IMR-90 (cell line): ENCODE results near the gene HAND2. TPM values are rescaled to one million over a fixed set of nuclear protein-coding genes. Genes with fewer than 3 reads are reported as not detected.

Source experiments
- ATAC-seq: fragments of 200-7000 bp; cut with Tn5 transposase; 2 replicates; pipeline ENCODE4 v1.9.1; 2020; ENCODE audit warnings: low read depth, mild to moderate bottlenecking, moderate library complexity
- BruUV-seq: library from RNA; stranded (reverse); fragments of 400-500 nt; replicated peaks from 2 replicates; lab custom pipeline; 2021; lab: Mats Ljungman, UMichigan
- CTCF ChIA-PET: fragments of 300-600 bp; formaldehyde crosslinking; extraction: SDS; loops from one replicate; lab custom pipeline; 2021; ENCODE audit warnings: antibody characterized with exemption; lab: Yijun Ruan, JAX
- POLR2A ChIA-PET: fragments of 300-600 bp; sonication (Branson Sonifier 250); formaldehyde crosslinking; loops from one replicate; lab custom pipeline; 2022; ENCODE audit warnings: antibody characterized with exemption; ENCODE audit not compliant: unreplicated experiment; lab: Charles Lee
- DNase-seq: peaks from one replicate; pipeline ENCODE4 v3.0.0; 2013
- H2AFZ ChIP-seq: replicated peaks from 2 replicates; pipeline ENCODE3; 2013; ENCODE audit warnings: low read length, mild to moderate bottlenecking; ENCODE audit not compliant: poor library complexity
- H2AK5ac ChIP-seq: 2 replicates; pipeline ENCODE4 v1.6.1; 2013; ENCODE audit warnings: low read depth, low read length, inconsistent platforms
- H2AK9ac ChIP-seq: replicated peaks from 2 replicates; pipeline ENCODE3; 2013; ENCODE audit warnings: mild to moderate bottlenecking, low read depth, low read length, moderate library complexity; ENCODE audit not compliant: poor library complexity
- H2BK120ac ChIP-seq: 2 replicates; pipeline ENCODE4 v1.6.1; 2013; ENCODE audit warnings: low read depth, low read length, inconsistent platforms
- H2BK15ac ChIP-seq: 3 replicates; pipeline ENCODE4 v1.6.1; 2013; ENCODE audit warnings: low read depth, low read length, inconsistent platforms
- H2BK20ac ChIP-seq: 2 replicates; pipeline ENCODE4 v1.6.1; 2013; ENCODE audit warnings: low read depth, mild to moderate bottlenecking, inconsistent platforms, low read length, moderate library complexity
- H2BK5ac ChIP-seq: 2 replicates; pipeline ENCODE4 v1.6.1; 2013; ENCODE audit warnings: mild to moderate bottlenecking, low read depth, low read length, inconsistent platforms; ENCODE audit not compliant: poor library complexity, severe bottlenecking
- H3K14ac ChIP-seq: replicated peaks from 2 replicates; pipeline ENCODE4 v1.6.1; 2013; ENCODE audit warnings: low read depth, low read length, inconsistent platforms
- H3K18ac ChIP-seq: 2 replicates; pipeline ENCODE4 v1.6.1; 2013; ENCODE audit warnings: low read depth, low read length, control low read depth
- H3K23ac ChIP-seq: 2 replicates; pipeline ENCODE4 v1.6.1; 2013; ENCODE audit warnings: low read depth, low read length, inconsistent platforms
- H3K27ac ChIP-seq: 2 replicates; pipeline ENCODE4 v1.5.1; 2013; ENCODE audit warnings: mild to moderate bottlenecking, control low read depth, low read length; ENCODE audit not compliant: insufficient read depth
- H3K27me3 ChIP-seq: 2 replicates; pipeline ENCODE4 v1.6.1; 2013; ENCODE audit warnings: low read length; ENCODE audit not compliant: control insufficient read depth, insufficient read depth
- H3K36me3 ChIP-seq: 2 replicates; pipeline ENCODE4 v1.6.1; 2013; ENCODE audit warnings: low read length, mixed read lengths; ENCODE audit not compliant: control insufficient read depth, insufficient read depth
- H3K4ac ChIP-seq: 2 replicates; pipeline ENCODE4 v1.6.1; 2013; ENCODE audit warnings: low read depth, low read length, inconsistent platforms
- H3K4me1 ChIP-seq: 2 replicates; pipeline ENCODE4 v1.6.1; 2013; ENCODE audit warnings: low read length, mixed read lengths; ENCODE audit not compliant: control insufficient read depth, insufficient read depth
- H3K4me2 ChIP-seq: 2 replicates; pipeline ENCODE4 v1.6.1; 2013; ENCODE audit warnings: low read depth, mild to moderate bottlenecking, control low read depth, low read length, moderate library complexity
- H3K4me3 ChIP-seq: 2 replicates; pipeline ENCODE4 v1.5.1; 2013; ENCODE audit warnings: low read depth, mild to moderate bottlenecking, control low read depth, low read length, moderate library complexity; ENCODE audit not compliant: insufficient read depth
- H3K56ac ChIP-seq: 2 replicates; pipeline ENCODE4 v1.6.1; 2013; ENCODE audit warnings: low read length, inconsistent platforms; ENCODE audit not compliant: insufficient read depth; ENCODE audit errors: extremely low read depth
- H3K79me1 ChIP-seq, 2 experiments: 2 replicates each; pipeline ENCODE4 v1.6.1; 2013; ENCODE audit warnings: low read length in 2 of 2, inconsistent platforms in 1 of 2, low read depth in 1 of 2
- H3K9ac ChIP-seq: 2 replicates; pipeline ENCODE4 v1.6.1; 2013; ENCODE audit warnings: low read depth, low read length, control low read depth
- H3K9me1 ChIP-seq: 2 replicates; pipeline ENCODE4 v1.6.1; 2013; ENCODE audit warnings: low read length, inconsistent platforms; ENCODE audit not compliant: insufficient read depth
- H3K9me3 ChIP-seq: 2 replicates; pipeline ENCODE4 v1.6.1; 2013; ENCODE audit warnings: low read length; ENCODE audit not compliant: control insufficient read depth, insufficient read depth
- H4K20me1 ChIP-seq: 2 replicates; pipeline ENCODE4 v1.6.1; 2013; ENCODE audit warnings: low read length, inconsistent platforms; ENCODE audit not compliant: insufficient read depth
- H4K5ac ChIP-seq: 2 replicates; pipeline ENCODE4 v1.6.1; 2013; ENCODE audit warnings: mild to moderate bottlenecking, low read depth, low read length, control low read depth
- H4K8ac ChIP-seq, 2 experiments: 2 replicates each; pipeline ENCODE4 v1.6.1; 2013; ENCODE audit warnings: low read depth in 2 of 2, low read length in 2 of 2, control low read depth in 1 of 2, inconsistent platforms in 1 of 2
- H4K91ac ChIP-seq: 2 replicates; pipeline ENCODE4 v1.6.1; 2013; ENCODE audit warnings: low read depth, low read length, inconsistent platforms; ENCODE audit not compliant: insufficient read depth
- BHLHE40 ChIP-seq: fragments of 150-350 bp; IDR thresholded peaks from 2 replicates; pipeline ENCODE4 v1.6.1; 2016; ENCODE audit warnings: mild to moderate bottlenecking, low read depth, low read length
- CEBPB ChIP-seq: IDR thresholded peaks from 2 replicates; pipeline ENCODE4 v1.6.1; 2012; ENCODE audit warnings: low read depth, low read length, improper control_type of control experiment
- MXI1 ChIP-seq: IDR thresholded peaks from 2 replicates; pipeline ENCODE4 v1.6.1; 2012; ENCODE audit warnings: low read depth, mild to moderate bottlenecking, low read length, moderate library complexity, borderline replicate concordance
- RAD21 ChIP-seq: IDR thresholded peaks from 2 replicates; pipeline ENCODE4 v1.6.1; 2012; ENCODE audit warnings: low read length, improper control_type of control experiment
- RFX5 ChIP-seq: IDR thresholded peaks from 2 replicates; pipeline ENCODE4 v1.8.0; 2012; ENCODE audit warnings: low read depth, mild to moderate bottlenecking, low read length, moderate library complexity
- WGBS, 2 experiments: methylation state at CpG; one replicate each; pipeline versions ENCODE4 v1.1.5 to v1.1.7; 2013; ENCODE audit warnings: missing lambda C conversion rate in 2 of 2; ENCODE audit not compliant: insufficient read length in 1 of 2; ENCODE audit errors: extremely low coverage in 2 of 2; 5-methylcytosine and 5-hydroxymethylcytosine counted together
- dilution Hi-C: fragments of 300-500 bp; cut with HindIII; formaldehyde crosslinking; loops from one replicate; pipeline ENCODE4 v1.14.3; 2018; ENCODE audit warnings: low sequenced_read_pairs; ENCODE audit not compliant: unreplicated experiment
- in situ Hi-C: fragments of 300-500 bp; cut with MboI; formaldehyde crosslinking; loops from 3 replicates; pipeline ENCODE4 v1.14.3; 2019; ENCODE audit warnings: low sequenced_read_pairs, inconsistent platforms, mixed read lengths
- intact Hi-C: fragments of 100-400 bp; cut with micrococcal nuclease; formaldehyde crosslinking; loops from 2 replicates; pipeline ENCODE4 v1.10.0; 2022
- polyA plus RNA-seq, 3 experiments: library from polyadenylated mRNA; depleted of rRNA; stranded (reverse); fragments of >200 nt; gene quantifications; 2 replicates each; pipeline ENCODE4 v1.2.3, GENCODE V29; 2012; ENCODE audit warnings: low replicate concordance in 1 of 3
- total RNA-seq: library from RNA; depleted of rRNA; stranded (reverse); fragments of >200 nt; gene quantifications from 2 replicates; pipeline ENCODE4 v1.2.3, GENCODE V29; 2012
- TF ChIP-seq, protein P1 (sequence below): fragments of 150-350 bp; IDR thresholded peaks from 2 replicates; pipeline ENCODE4 v1.6.1; 2017; ENCODE audit warnings: mild to moderate bottlenecking, antibody characterized with exemption, low read length, low read depth

Gene HAND2
- total and polyA plus RNA-seq, 2 of the 4 experiments (the other 2 are of a cell fraction), result 0.36 to 0.97 TPM

DNA sequence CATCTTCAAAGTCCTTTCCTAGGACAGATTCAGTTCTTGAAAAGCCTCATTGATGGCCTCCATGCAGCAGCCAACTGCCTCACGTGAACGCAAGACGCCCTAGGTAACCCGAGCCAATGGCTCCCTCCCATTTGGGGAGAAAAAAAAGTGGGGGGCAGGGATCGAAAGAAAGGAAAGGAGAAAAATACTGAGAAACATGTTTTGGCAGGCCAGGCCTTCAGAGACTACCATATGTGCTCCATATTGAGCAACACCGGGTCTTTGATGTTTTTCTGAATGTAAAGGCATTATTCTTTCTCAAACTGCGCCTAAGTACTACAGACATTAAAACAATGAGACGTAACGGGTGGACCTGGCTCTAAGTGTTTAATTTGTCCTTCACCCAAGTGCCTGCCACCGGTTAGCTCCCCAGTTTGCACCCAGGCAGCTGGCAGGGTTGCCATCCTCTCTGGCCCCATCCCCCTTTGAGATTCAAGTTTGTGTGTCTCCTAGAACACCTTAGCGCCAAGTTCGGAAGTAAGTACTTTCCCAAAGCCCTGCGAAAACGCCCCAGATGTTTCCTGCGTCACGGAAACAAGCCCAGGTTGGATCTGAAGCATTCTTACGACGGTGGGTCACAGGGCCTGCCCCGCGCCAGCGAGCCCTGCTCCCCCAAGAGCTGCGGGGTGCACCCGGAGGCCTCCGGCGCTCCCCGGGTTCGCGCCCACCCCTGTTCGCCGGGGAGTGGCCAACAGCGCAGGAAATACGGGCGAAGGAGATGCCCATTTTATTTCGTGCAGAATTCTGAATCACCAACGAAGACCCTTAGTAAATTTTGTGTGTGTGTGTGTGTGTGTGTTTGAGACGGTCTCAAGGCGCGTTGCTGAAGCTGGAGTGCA is 30.1 kb downstream of the HAND2 start:
- H3K9ac ChIP-seq, result no peak overlapping the region
- no TSS peak for BruUV-seq
- no peaks in the 10 kb centered on the region for H3K9me1 ChIP-seq
- H3K27me3 ChIP-seq, result peaks cover 67% of the 10 kb centered on the region
- no peak overlapping the region for H2AK5ac ChIP-seq
- H4K91ac ChIP-seq, result no peak overlapping the region
- no peak overlapping the region for H3K4ac ChIP-seq
- H2BK20ac ChIP-seq, result no peak overlapping the region
- no peak overlapping the region for H3K23ac ChIP-seq
- ChIA-PET CTCF (no interaction called here), POLR2A (no interaction called here)
- in situ Hi-C loops (loop anchor here (10.0 to 25.0 kb wide), 4 partner anchors 185 to 812 kb away; no protein-coding TSS in a partner anchor), dilution Hi-C loops (no loop called here), intact Hi-C loops (no loop called here)
- DNase-seq, result no peak
- H3K9me3 ChIP-seq, result peaks cover 17% of the 10 kb centered on the region
- H3K36me3 ChIP-seq, result no peaks in the 10 kb centered on the region
- no peak overlapping the region for H2BK5ac ChIP-seq
- no peak overlapping the region for H3K4me2 ChIP-seq
- H2AFZ ChIP-seq, result no peak overlapping the region
- H3K56ac ChIP-seq, result no peak overlapping the region
- WGBS, 2 experiments, result 24% methylated on average over 9 of the region's 38 CpGs; no CpG with 5 or more reads in 1 of the 2 experiments
- no peaks in the 10 kb centered on the region for H3K79me1 ChIP-seq
- no peak overlapping the region for H2BK15ac ChIP-seq
- H4K8ac ChIP-seq, result no peak overlapping the region
- no peaks in the 10 kb centered on the region for H4K20me1 ChIP-seq
- H3K27ac ChIP-seq, result no peak overlapping the region
- H2AK9ac ChIP-seq, result no peak overlapping the region
- H4K5ac ChIP-seq, result no peak overlapping the region
- no peak overlapping the region for H3K4me3 ChIP-seq
- no peak for ATAC-seq
- no peak overlapping the region for H3K14ac ChIP-seq
- TF ChIP-seq MXI1, result no peak
- no peak for TF ChIP-seq RAD21
- TF ChIP-seq RFX5, result no peak
- no peak for TF ChIP-seq CEBPB
- no peak for TF ChIP-seq BHLHE40
- TF ChIP-seq, protein P1, sequence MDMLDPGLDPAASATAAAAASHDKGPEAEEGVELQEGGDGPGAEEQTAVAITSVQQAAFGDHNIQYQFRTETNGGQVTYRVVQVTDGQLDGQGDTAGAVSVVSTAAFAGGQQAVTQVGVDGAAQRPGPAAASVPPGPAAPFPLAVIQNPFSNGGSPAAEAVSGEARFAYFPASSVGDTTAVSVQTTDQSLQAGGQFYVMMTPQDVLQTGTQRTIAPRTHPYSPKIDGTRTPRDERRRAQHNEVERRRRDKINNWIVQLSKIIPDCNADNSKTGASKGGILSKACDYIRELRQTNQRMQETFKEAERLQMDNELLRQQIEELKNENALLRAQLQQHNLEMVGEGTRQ, result no peak
- H2BK120ac ChIP-seq, result no peak overlapping the region
- H3K18ac ChIP-seq, result no peak overlapping the region
- H3K4me1 ChIP-seq, result no peaks in the 10 kb centered on the region
